ENCODE data around the gene OLIG1.

DNA sequence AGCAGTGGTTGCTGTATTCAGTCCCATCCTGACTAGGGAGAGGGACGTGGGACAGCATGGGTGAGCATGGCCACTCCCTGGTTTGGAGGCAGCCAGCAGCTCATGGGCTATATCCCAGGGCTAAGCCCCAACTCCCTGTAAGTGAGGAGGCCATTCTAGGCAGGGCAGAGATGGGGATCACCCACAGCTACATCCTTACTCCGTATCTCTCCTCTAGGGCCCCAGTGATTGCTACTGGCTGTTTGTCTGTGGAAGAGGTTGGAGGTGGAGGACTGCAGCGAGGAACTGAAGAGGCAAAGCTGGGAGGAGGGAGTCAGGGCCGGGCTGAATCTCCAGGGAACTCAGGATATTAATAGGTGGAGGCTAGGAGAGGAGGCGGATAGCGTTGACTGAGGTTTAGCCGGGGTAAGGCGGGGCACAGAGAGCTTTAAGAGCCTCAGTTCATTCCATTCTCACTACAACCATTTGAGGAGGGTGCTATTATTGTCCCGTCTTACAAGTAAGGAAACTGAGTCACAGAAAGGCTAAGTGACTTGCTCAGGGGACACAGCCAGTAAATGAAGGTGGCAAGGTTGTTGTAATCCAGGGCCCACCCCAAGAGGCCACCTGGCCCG is 37.4 kb upstream of the OLIG1 start:
- no peak for TF ChIP-seq ZNF274 (IDR thresholded peaks at IDR 0.05; ENCODE audit: insufficient read depth, insufficient read length)
- no peak for TF ChIP-seq TCF12 (IDR thresholded peaks at IDR 0.05; ENCODE audit: low read depth, low read length)
- TF ChIP-seq SUZ12 (IDR thresholded peaks at IDR 0.05; ENCODE audit: unreplicated experiment): no peak
- no peak for TF ChIP-seq CTCF (IDR thresholded peaks at IDR 0.05 in 2 of 3, conservative IDR thresholded peaks at IDR 0.05 in 1 of 3; ENCODE audit: control insufficient read depth in 2 of 3, extremely low read depth in 1 of 3, insufficient read depth in 1 of 3, low read depth in 3 of 3, low read length in 3 of 3)
- no peak for TF ChIP-seq DPF2 (IDR thresholded peaks at IDR 0.05)
- no peak for TF ChIP-seq MTA2 (IDR thresholded peaks at IDR 0.05; ENCODE audit: low read depth)
- TF ChIP-seq ZNF207 (IDR thresholded peaks at IDR 0.05; ENCODE audit: borderline replicate concordance): no peak
- no peak for TF ChIP-seq GATAD2B (conservative IDR thresholded peaks at IDR 0.05; ENCODE audit: low read depth)
- TF ChIP-seq FOXM1 (IDR thresholded peaks at IDR 0.05; ENCODE audit: low read depth, low read length): no peak
- TF ChIP-seq SRF (IDR thresholded peaks at IDR 0.05; ENCODE audit: low read depth in 2 of 2, low read length in 2 of 2): no peak
